Lower leg skin (tissue), 3 donors: ENCODE results near the gene ZNF25.
"Not testable (repeated sequence)": the region's sequence is repeated elsewhere in the genome, so short reads cannot be mapped to it uniquely, and the experiment has no call there.

Experiments
- CTCF ChIP-seq, 3 donors: fragments of 450-650 bp; IDR thresholded peaks; one replicate each; pipeline ENCODE4 v1.5.1; 2016; ENCODE audit warnings: antibody characterized with exemption in 3 of 3, mild to moderate bottlenecking in 3 of 3, moderate library complexity in 2 of 3
- POLR2A ChIP-seq, 2 donors: fragments of 450-650 bp; IDR thresholded peaks; one replicate each; pipeline ENCODE4 v1.6.1; 2016 to 2017; ENCODE audit warnings: antibody characterized with exemption in 2 of 2, mild to moderate bottlenecking in 1 of 2, moderate library complexity in 1 of 2

DNA sequence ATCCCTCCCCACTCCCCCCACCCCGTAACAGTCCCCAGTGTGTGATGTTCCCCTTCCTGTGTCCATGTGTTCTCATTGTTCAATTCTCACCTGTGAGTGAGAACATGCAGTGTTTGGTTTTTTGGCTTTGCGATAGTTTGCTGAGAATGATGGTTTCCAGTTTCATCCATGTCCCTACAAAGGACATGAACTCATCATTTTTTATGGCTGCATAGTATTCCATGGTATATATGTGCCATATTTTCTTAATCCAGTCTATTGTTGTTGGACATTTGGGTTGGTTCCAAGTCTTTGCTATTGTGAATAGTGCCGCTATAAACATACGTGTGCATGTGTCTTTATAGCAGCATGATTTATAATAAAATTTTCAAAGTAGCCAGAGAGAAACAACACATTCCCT is 42.7 kb upstream of the ZNF25 start:
- TF ChIP-seq CTCF, POLR2A (IDR thresholded peaks at IDR 0.05): not testable (repeated sequence)
